Loucy (cell line): Measurements from ENCODE around the gene DTNB.

Source experiments
- H2AFZ ChIP-seq: fragments of 200-600 bp; sonication (generic); 2 replicates; pipeline ENCODE4 v1.6.0; 2016; ENCODE audit warnings: antibody characterized with exemption, mild to moderate bottlenecking, low read length, moderate library complexity
- H3F3A ChIP-seq: fragments of 200-600 bp; 2 replicates; pipeline ENCODE4 v1.6.0; 2016; ENCODE audit warnings: antibody characterized with exemption, low read depth, mild to moderate bottlenecking
- H3K27me3 ChIP-seq: fragments of 200-600 bp; sonication (generic); 2 replicates; pipeline ENCODE4 v1.6.1; 2014; ENCODE audit warnings: low read length, mild to moderate bottlenecking; ENCODE audit not compliant: insufficient read depth, poor library complexity, severe bottlenecking
- H3K36me3 ChIP-seq: fragments of 200-600 bp; sonication (generic); 2 replicates; pipeline ENCODE4 v1.6.1; 2016; ENCODE audit warnings: low read length; ENCODE audit not compliant: insufficient read depth
- H3K4me1 ChIP-seq: fragments of 200-600 bp; sonication (generic); 2 replicates; pipeline ENCODE4 v1.5.1; 2014; ENCODE audit warnings: low read length, mild to moderate bottlenecking; ENCODE audit not compliant: insufficient read depth, poor library complexity, severe bottlenecking
- H3K4me2 ChIP-seq: fragments of 200-600 bp; sonication (generic); 2 replicates; pipeline ENCODE4 v1.6.0; 2014; ENCODE audit warnings: antibody characterized with exemption, low read length, low read depth, mild to moderate bottlenecking; ENCODE audit not compliant: poor library complexity, severe bottlenecking
- H3K4me3 ChIP-seq: fragments of 200-600 bp; sonication (generic); 2 replicates; pipeline ENCODE4 v1.5.1; 2014; ENCODE audit warnings: low read length, mild to moderate bottlenecking, mixed read lengths; ENCODE audit not compliant: poor library complexity, severe bottlenecking
- H3K79me2 ChIP-seq: fragments of 200-600 bp; sonication (generic); 2 replicates; pipeline ENCODE4 v1.6.1; 2014; ENCODE audit warnings: low read length; ENCODE audit not compliant: insufficient read depth
- H3K9ac ChIP-seq: fragments of 200-600 bp; sonication (generic); 2 replicates; pipeline ENCODE4 v1.6.0; 2014; ENCODE audit warnings: mild to moderate bottlenecking, low read depth, low read length, moderate library complexity; ENCODE audit not compliant: poor library complexity, severe bottlenecking
- H3K9me2 ChIP-seq: fragments of 200-600 bp; sonication (generic); replicated peaks from 2 replicates; pipeline ENCODE4 v1.6.1; 2016; ENCODE audit warnings: low read depth, low read length, mixed read lengths
- H3K9me3 ChIP-seq: fragments of 200-600 bp; sonication (generic); 2 replicates; pipeline ENCODE4 v1.6.1; 2014; ENCODE audit warnings: mild to moderate bottlenecking, antibody characterized with exemption, low read length, low read depth; ENCODE audit not compliant: insufficient read depth
- H4K20me1 ChIP-seq: fragments of 200-600 bp; sonication (generic); 2 replicates; pipeline ENCODE4 v1.6.0; 2014; ENCODE audit warnings: antibody characterized with exemption, low read length, mild to moderate bottlenecking; ENCODE audit not compliant: insufficient read depth, poor library complexity, severe bottlenecking
- CTCF ChIP-seq: fragments of 200-600 bp; sonication (generic); conservative IDR thresholded peaks from 2 replicates; pipeline ENCODE4 v1.5.1; 2014; ENCODE audit warnings: mild to moderate bottlenecking, antibody characterized with exemption, low read length
- EZH2phosphoT487 ChIP-seq: fragments of 200-600 bp; IDR thresholded peaks from 2 replicates; pipeline ENCODE4 v1.6.1; 2018; ENCODE audit warnings: antibody characterized with exemption, mild to moderate bottlenecking, moderate library complexity, borderline replicate concordance

Gene DTNB

GRCh38 chr2:25620077-25620476, 53.3 kb downstream of the DTNB start:
- Histone ChIP-seq H3K9me3 (no peaks in the 10 kb centered on the region), H3K27me3 (no peaks in the 10 kb centered on the region), H3K4me2 (no peak overlapping the region), H2AFZ (no peak overlapping the region), H3K36me3 (peaks cover 13% of the 10 kb centered on the region; the same call in 1 of the 2 replicates), H4K20me1 (no peaks in the 10 kb centered on the region), H3K9ac (no peak overlapping the region), H3K4me3 (no peak overlapping the region), H3K4me1 (no peaks in the 10 kb centered on the region), H3K9me2 (no peaks in the 10 kb centered on the region), H3K79me2 (no peaks in the 10 kb centered on the region), H3F3A (no peaks in the 10 kb centered on the region)
- no peak for TF ChIP-seq EZH2phosphoT487
- no peak for TF ChIP-seq CTCF

GRCh38 chr2:25619185-25619584, 54.2 kb downstream of the DTNB start:
- Histone ChIP-seq H3K9me3 (no peaks in the 10 kb centered on the region), H3K9ac (no peak overlapping the region), H3K36me3 (peaks cover 7% of the 10 kb centered on the region; the same call in 1 of the 2 replicates), H3K9me2 (no peaks in the 10 kb centered on the region), H3K4me3 (no peak overlapping the region), H3K4me1 (no peaks in the 10 kb centered on the region), H3F3A (no peaks in the 10 kb centered on the region), H3K27me3 (no peaks in the 10 kb centered on the region), H2AFZ (no peak overlapping the region), H3K4me2 (no peak overlapping the region), H3K79me2 (no peaks in the 10 kb centered on the region), H4K20me1 (no peaks in the 10 kb centered on the region)
- TF ChIP-seq CTCF (no peak), EZH2phosphoT487 (no peak)

- Histone ChIP-seq H3K9ac (no peak overlapping the region), H3K4me2 (no peak overlapping the region)
Observed at GRCh38 chr2:25618676-25619075, 54.7 kb downstream of the DTNB start.

More at GRCh38 chr2:25618676-25619075, 54.7 kb downstream of the DTNB start:
- no peaks in the 10 kb centered on the region for H3K9me3 ChIP-seq
- H4K20me1 ChIP-seq = no peaks in the 10 kb centered on the region
- H3K4me3 ChIP-seq = no peak overlapping the region
- peaks cover 4% of the 10 kb centered on the region; the same call in 1 of the 2 replicates for H3K36me3 ChIP-seq
- H3K4me1 ChIP-seq = no peaks in the 10 kb centered on the region
- TF ChIP-seq EZH2phosphoT487 (no peak), CTCF (no peak)
- no peaks in the 10 kb centered on the region for H3K27me3 ChIP-seq
- no peaks in the 10 kb centered on the region for H3K9me2 ChIP-seq
- H3K79me2 ChIP-seq = no peaks in the 10 kb centered on the region
- no peak overlapping the region for H2AFZ ChIP-seq
- no peaks in the 10 kb centered on the region for H3F3A ChIP-seq
